ENCODE results near the gene DENND1A.
A peak's percentile ranks its signal among the peaks of the same experiment; 100 is the strongest.

Gene DENND1A

DNA sequence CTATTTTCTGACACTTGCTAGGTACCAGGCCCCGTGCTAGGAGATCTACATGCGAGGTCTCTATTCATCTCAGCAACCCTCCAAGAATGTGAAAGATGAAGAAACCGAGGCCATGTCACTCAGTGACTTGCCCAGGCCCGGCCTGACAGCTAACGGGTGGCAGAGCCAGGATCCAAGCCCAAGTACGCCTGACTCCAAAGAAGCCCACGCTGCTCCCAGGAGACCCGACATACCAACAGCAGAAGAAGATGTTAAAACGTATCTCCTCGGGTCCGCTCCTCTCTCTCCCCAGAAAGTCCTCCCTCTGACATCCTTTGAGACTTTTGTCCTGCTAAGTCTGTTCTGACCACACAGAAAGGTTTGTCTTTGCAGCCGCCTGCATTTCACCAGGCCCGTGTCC, 508.7 kb downstream of the DENND1A start:
- Histone ChIP-seq H4K20me1 (peaks cover 34 to 91% (median 52%) of the 10 kb centered on the region in 11 experiments; a peak in 19 of 22 replicates), H3K4me3 (no peak overlapping the region), H3K4me2 (peak overlapping the region in 9 of 11 experiments; percentile 17 to 61 (median 48); a peak in 16 of 22 replicates), H3K9ac (no peak overlapping the region), H3K27ac (no peak overlapping the region), H3K9me3 (replicated peaks in 1 of 11) (no peaks in the 10 kb centered on the region), H3K4me1 (peaks cover 0 to 20% (median 17%) of the 10 kb centered on the region in 10 experiments; a peak in 17 of 20 replicates), H3K27me3 (peaks cover 0 to 12% (median 0%) of the 10 kb centered on the region in 11 experiments; a peak in 5 of 22 replicates), H3K36me3 (peaks cover 9 to 96% (median 68%) of the 10 kb centered on the region in 11 experiments; a peak in 18 of 22 replicates)
- TF ChIP-seq Cebpa-rat (IDR thresholded peaks at IDR 0.05): no peak

DNA sequence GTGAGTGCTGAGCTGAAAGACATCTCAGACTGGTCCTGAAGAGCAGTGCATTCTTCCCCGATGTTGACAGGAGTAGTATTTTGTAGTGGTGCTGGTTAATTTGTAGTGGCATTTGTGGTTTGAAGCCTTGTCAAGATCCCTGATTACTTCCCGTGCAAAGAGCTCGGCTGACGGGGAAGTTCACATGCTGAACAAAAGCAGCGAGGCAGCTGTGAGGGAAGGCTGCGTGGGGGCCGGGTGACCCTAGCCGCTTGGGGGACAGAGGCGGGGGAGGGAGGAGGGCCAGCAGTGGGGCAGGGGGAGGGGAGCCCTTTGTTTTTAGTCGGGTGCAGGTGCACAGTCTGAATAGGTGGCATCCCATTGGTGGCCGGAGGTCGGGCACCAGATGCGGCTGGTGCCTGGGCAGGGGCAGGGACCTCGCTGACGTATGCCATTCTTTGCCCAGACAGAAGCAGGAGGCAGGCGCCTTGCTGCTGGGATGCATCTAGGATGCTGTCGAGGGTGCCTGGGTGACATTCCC, 509.3 kb downstream of the DENND1A start:
- peaks cover 38 to 91% (median 54%) of the 10 kb centered on the region in 11 experiments; a peak in 19 of 22 replicates for H4K20me1 ChIP-seq
- no peak for TF ChIP-seq Cebpa-rat (IDR thresholded peaks at IDR 0.05)
- H3K4me1 ChIP-seq: peaks cover 0 to 25% (median 20%) of the 10 kb centered on the region in 10 experiments; a peak in 16 of 20 replicates
- H3K9me3 ChIP-seq (replicated peaks in 1 of 11): no peaks in the 10 kb centered on the region
- no peak overlapping the region for H3K27ac ChIP-seq
- peaks cover 9 to 96% (median 65%) of the 10 kb centered on the region in 11 experiments; a peak in 18 of 22 replicates for H3K36me3 ChIP-seq
- no peak overlapping the region for H3K4me3 ChIP-seq
- H3K9ac ChIP-seq: no peak overlapping the region
- peaks cover 0 to 12% (median 0%) of the 10 kb centered on the region in 11 experiments; a peak in 5 of 22 replicates for H3K27me3 ChIP-seq
- peak overlapping the region in 8 of 11 experiments; percentile 37 to 61 (median 51); a peak in 16 of 22 replicates for H3K4me2 ChIP-seq

DNA sequence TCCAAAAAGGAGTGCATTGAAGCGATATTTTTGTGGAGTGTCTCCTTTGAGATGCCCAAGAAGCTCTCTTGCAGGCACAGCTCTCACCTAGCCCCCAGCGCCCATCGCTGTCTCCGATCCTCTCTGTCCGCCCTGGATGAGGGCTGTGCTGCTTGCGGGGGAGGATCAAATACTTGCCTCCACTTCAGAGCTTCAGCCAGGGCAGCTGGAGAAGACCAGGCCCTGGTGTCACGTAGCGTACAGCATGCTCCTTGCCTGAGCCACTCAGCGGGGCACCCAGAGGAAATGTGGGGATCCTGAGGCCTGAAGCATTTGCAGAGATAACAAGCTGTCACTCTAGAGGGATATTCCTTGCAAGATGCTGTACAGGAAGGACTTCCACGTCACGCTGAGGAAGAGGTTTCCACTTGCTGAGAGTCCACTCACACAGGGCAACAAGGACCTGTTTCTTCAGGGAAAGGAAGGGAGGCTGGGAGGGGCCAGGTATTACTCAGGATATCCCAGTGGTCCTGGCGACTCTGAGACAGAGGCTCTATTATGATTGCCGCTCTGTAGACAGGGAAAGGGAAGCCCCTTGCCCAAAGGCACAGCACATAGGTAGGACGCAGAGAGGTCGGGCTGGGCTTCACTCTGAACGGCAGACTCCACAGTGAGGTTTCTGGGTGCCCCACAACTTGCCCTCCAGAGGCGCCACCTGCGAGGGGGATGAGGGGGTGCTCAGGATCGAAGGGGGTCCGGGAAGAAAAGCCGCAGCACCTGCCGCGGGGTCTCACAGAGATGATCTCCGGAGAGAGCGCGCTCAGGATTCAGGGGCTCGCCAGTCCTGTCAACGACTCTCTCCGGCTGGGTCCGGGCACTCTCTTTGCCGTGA, 510.0 kb downstream of the DENND1A start:
- peaks cover 9 to 91% (median 58%) of the 10 kb centered on the region in 11 experiments; a peak in 18 of 22 replicates for H3K36me3 ChIP-seq
- H3K4me2 ChIP-seq: peak overlapping the region in 5 of 11 experiments; percentile 34 to 61 (median 40); a peak in 10 of 22 replicates
- no peak overlapping the region for H3K27ac ChIP-seq
- peaks cover 0 to 32% (median 27%) of the 10 kb centered on the region in 10 experiments; a peak in 16 of 20 replicates for H3K4me1 ChIP-seq
- TF ChIP-seq Cebpa-rat (IDR thresholded peaks at IDR 0.05): no peak
- H3K9ac ChIP-seq: no peak overlapping the region
- no peaks in the 10 kb centered on the region for H3K9me3 ChIP-seq (replicated peaks in 1 of 11)
- peaks cover 0 to 12% (median 0%) of the 10 kb centered on the region in 11 experiments; a peak in 5 of 22 replicates for H3K27me3 ChIP-seq
- H4K20me1 ChIP-seq: peaks cover 38 to 89% (median 58%) of the 10 kb centered on the region in 11 experiments; a peak in 19 of 22 replicates
- no peak overlapping the region for H3K4me3 ChIP-seq

DNA sequence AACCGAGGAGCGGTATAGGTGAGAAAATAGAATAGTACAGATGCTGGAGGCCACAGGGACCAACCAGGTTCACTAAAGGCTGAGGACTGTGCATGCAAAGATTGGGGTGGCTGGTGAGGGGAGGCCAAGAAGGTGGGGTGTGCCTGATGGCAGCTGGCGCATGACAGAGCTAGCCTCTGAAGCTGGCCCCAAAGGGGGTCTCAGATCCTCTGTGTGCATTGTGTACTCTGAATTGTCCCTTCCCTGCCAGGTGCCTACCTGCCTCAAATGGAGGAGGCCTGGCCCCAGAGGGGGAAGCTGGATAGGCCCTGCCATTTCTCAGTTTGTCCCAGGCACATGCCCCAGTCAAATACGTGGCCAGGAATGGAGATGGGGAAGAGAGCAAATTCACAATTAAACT, 510.8 kb downstream of the DENND1A start:
- H3K4me3 ChIP-seq: no peak overlapping the region
- peaks cover 9 to 90% (median 50%) of the 10 kb centered on the region in 11 experiments; a peak in 18 of 22 replicates for H3K36me3 ChIP-seq
- peaks cover 0 to 12% (median 0%) of the 10 kb centered on the region in 11 experiments; a peak in 5 of 22 replicates for H3K27me3 ChIP-seq
- H3K9ac ChIP-seq: no peak overlapping the region
- H3K9me3 ChIP-seq (replicated peaks in 1 of 11): no peaks in the 10 kb centered on the region
- no peak for TF ChIP-seq Cebpa-rat (IDR thresholded peaks at IDR 0.05)
- H4K20me1 ChIP-seq: peaks cover 37 to 81% (median 58%) of the 10 kb centered on the region in 11 experiments; a peak in 19 of 22 replicates
- H3K4me2 ChIP-seq: no peak overlapping the region
- no peak overlapping the region for H3K27ac ChIP-seq
- peaks cover 0 to 36% (median 30%) of the 10 kb centered on the region in 10 experiments; a peak in 16 of 20 replicates for H3K4me1 ChIP-seq

DNA sequence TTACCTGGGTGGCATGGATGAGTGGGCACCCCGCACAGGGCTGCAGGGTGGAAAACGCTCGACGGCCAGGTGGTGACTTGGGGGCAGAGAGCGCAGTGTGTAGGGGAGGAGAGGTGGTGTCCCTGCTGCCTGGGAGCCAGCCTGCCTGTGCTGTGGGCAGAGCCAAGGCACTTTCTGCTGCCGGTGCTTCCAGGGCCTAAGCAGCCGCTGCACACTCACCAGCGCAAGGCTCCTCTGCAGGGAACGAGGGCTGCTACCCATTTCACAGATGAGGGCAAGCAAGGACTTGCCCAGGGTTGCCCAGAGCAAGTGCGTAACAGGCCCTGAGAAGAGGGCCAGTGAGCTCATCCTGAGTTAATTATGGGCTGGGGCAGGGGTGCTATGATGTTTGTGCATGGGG, 511.4 kb downstream of the DENND1A start:
- no peaks in the 10 kb centered on the region for H3K9me3 ChIP-seq (replicated peaks in 1 of 11)
- peaks cover 9 to 90% (median 45%) of the 10 kb centered on the region in 11 experiments; a peak in 18 of 22 replicates for H3K36me3 ChIP-seq
- peaks cover 0 to 12% (median 0%) of the 10 kb centered on the region in 11 experiments; a peak in 5 of 22 replicates for H3K27me3 ChIP-seq
- H3K4me1 ChIP-seq: peaks cover 0 to 40% (median 30%) of the 10 kb centered on the region in 10 experiments; a peak in 16 of 20 replicates
- no peak for TF ChIP-seq Cebpa-rat (IDR thresholded peaks at IDR 0.05)
- no peak overlapping the region for H3K4me3 ChIP-seq
- H4K20me1 ChIP-seq: peaks cover 31 to 80% (median 58%) of the 10 kb centered on the region in 11 experiments; a peak in 19 of 22 replicates
- H3K9ac ChIP-seq: no peak overlapping the region
- H3K4me2 ChIP-seq: no peak overlapping the region
- H3K27ac ChIP-seq: no peak overlapping the region

DNA sequence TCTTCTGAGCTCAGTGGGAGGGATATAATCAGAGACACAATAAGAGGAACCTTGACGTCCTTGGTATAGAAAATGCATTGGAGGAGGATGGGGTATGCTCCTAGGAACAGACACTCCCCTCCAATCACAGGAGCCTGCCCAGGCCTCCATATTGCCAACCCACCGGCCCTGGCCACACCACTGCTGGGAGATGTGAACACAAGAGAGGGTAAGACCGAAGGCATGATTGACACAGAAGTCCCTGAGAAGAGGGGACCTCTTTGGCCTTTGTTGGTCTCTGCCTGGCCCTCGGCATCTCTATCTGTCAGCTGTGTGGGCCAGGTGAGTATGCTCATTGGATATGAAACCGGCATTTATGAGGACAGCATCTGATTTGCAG, 511.9 kb downstream of the DENND1A start:
- H3K27me3 ChIP-seq: peaks cover 0 to 12% (median 0%) of the 10 kb centered on the region in 11 experiments; a peak in 5 of 22 replicates
- H3K4me1 ChIP-seq: peaks cover 0 to 40% (median 30%) of the 10 kb centered on the region in 10 experiments; a peak in 16 of 20 replicates
- no peaks in the 10 kb centered on the region for H3K9me3 ChIP-seq (replicated peaks in 1 of 11)
- TF ChIP-seq Cebpa-rat (IDR thresholded peaks at IDR 0.05): no peak
- no peak overlapping the region for H3K27ac ChIP-seq
- H4K20me1 ChIP-seq: peaks cover 28 to 80% (median 54%) of the 10 kb centered on the region in 11 experiments; a peak in 19 of 22 replicates
- no peak overlapping the region for H3K4me3 ChIP-seq
- peaks cover 9 to 90% (median 40%) of the 10 kb centered on the region in 11 experiments; a peak in 18 of 22 replicates for H3K36me3 ChIP-seq
- no peak overlapping the region for H3K9ac ChIP-seq
- no peak overlapping the region for H3K4me2 ChIP-seq

DNA sequence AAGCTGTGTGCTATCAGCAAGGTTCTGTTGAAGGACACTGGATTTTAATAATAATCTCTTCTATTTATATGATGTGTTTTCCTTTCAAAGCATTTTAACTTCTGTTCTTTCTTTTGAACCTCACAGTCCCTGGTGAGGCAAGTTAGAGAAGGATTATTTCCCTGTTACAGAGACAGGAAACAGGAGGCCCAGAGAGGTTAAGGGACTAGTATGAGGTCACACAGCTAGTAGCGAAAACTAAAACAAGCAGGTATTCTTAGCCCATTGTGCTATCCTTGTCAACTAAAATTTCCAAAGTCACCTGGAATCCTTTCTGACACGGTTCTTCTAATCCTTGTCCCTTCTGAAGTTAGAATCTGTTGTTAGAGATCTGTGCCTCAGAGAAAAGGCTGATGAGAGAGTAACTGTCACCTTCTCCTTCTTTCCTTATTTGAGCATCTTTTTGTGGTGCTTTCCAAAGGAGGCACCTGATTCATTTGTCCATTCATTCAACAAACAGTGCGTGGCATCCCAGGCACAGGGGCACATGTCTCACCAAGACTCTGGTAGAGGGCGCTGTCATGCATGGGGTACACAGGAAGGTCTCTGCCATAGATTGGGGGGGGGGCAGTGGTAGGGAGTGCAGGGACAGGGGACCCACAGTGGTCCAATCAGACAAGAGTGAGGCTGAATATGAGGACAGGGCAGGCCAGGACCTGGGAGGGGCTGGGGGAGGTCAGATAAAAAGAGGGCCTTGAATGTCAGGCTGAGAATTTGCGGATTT, 512.5 kb downstream of the DENND1A start:
- Histone ChIP-seq H3K36me3 (peaks cover 9 to 90% (median 34%) of the 10 kb centered on the region in 11 experiments; a peak in 18 of 22 replicates), H4K20me1 (peaks cover 28 to 74% (median 49%) of the 10 kb centered on the region in 11 experiments; a peak in 19 of 22 replicates), H3K9me3 (replicated peaks in 1 of 11) (no peaks in the 10 kb centered on the region), H3K4me3 (no peak overlapping the region), H3K27me3 (peaks cover 0 to 12% (median 0%) of the 10 kb centered on the region in 11 experiments; a peak in 5 of 22 replicates), H3K9ac (no peak overlapping the region), H3K27ac (no peak overlapping the region), H3K4me2 (no peak overlapping the region), H3K4me1 (peaks cover 0 to 40% (median 30%) of the 10 kb centered on the region in 10 experiments; a peak in 16 of 20 replicates)
- no peak for TF ChIP-seq Cebpa-rat (IDR thresholded peaks at IDR 0.05)

DNA sequence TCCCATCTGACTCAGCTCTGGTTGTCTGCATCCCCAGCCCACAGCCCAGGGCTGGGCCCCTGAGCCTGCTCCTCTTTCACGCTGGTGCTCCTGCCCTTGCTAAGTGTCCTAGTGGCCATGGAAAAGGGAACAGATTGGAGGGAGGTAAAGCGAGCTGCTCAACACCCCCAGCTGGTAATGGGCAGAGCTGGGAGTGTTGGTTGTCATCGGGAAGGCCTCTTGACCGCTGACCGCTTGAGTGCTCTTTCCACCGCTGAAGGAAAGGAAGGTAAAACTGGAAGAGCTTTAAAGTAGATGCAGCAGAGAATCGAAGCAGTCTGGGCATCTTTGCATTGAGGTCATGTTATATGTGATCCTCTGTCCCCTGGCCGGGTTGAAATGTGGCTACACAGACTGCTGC, 513.8 kb downstream of the DENND1A start:
- H3K4me1 ChIP-seq: peaks cover 0 to 33% (median 22%) of the 10 kb centered on the region in 10 experiments; a peak in 16 of 20 replicates
- H4K20me1 ChIP-seq: peaks cover 20 to 63% (median 36%) of the 10 kb centered on the region in 11 experiments; a peak in 19 of 22 replicates
- no peak overlapping the region for H3K9ac ChIP-seq
- no peaks in the 10 kb centered on the region for H3K9me3 ChIP-seq (replicated peaks in 1 of 11)
- H3K4me2 ChIP-seq: peak overlapping the region in 4 of 11 experiments; percentile 21 to 57 (median 50); a peak in 5 of 22 replicates
- TF ChIP-seq Cebpa-rat (IDR thresholded peaks at IDR 0.05): no peak
- no peak overlapping the region for H3K27ac ChIP-seq
- peaks cover 0 to 8% (median 0%) of the 10 kb centered on the region in 11 experiments; a peak in 4 of 22 replicates for H3K27me3 ChIP-seq
- H3K4me3 ChIP-seq: no peak overlapping the region
- H3K36me3 ChIP-seq: peaks cover 9 to 90% (median 31%) of the 10 kb centered on the region in 11 experiments; a peak in 18 of 22 replicates
